Tibial nerve (tissue), 4 donors: ENCODE data around the gene CSNK2A1. TPM values are rescaled to one million over a fixed set of nuclear protein-coding genes. Genes with fewer than 3 reads are reported as not detected.

Source experiments
- DNase-seq, 2 donors: peaks; one replicate each; pipeline ENCODE4 v3.0.0-alpha.2; 2019; ENCODE audit warnings: low spot score in 2 of 2
- H3K27ac ChIP-seq, 4 donors: fragments of 200-600 bp; sonication (generic) in 3 of 4; one replicate each; pipeline ENCODE4 v1.5.1; 2017 to 2019; ENCODE audit warnings: mild to moderate bottlenecking in 1 of 4
- H3K27me3 ChIP-seq, 2 donors: fragments of 200-600 bp; sonication (generic) in 1 of 2; one replicate each; pipeline versions ENCODE4 v1.5.1 to v1.6.0; 2017 to 2019
- H3K36me3 ChIP-seq, 3 donors: fragments of 200-600 bp; sonication (generic); one replicate each; pipeline ENCODE4 v1.5.1; 2018 to 2019
- H3K4me1 ChIP-seq, 4 donors: fragments of 200-600 bp; sonication (generic) in 3 of 4; one replicate each; pipeline ENCODE4 v1.5.1; 2017 to 2019
- H3K4me3 ChIP-seq, 4 donors: fragments of 200-600 bp; sonication (generic) in 3 of 4; one replicate each; pipeline ENCODE4 v1.5.1; 2017 to 2019; ENCODE audit warnings: mild to moderate bottlenecking in 1 of 4, moderate library complexity in 1 of 4
- H3K9me3 ChIP-seq, 4 donors: fragments of 200-600 bp; sonication (generic) in 3 of 4; one replicate each; pipeline ENCODE4 v1.5.1; 2017 to 2019
- CTCF ChIP-seq, 5 experiments: fragments of 200-600 bp in 3 of 5; fragments of 450-650 bp in 2 of 5; sonication (generic) in 3 of 5; IDR thresholded peaks; one replicate each; pipeline ENCODE4 v1.5.1; 2016 to 2019; ENCODE audit warnings: antibody characterized with exemption in 5 of 5, mild to moderate bottlenecking in 3 of 5, moderate library complexity in 2 of 5
- EP300 ChIP-seq, 2 donors: sonication (generic); formaldehyde crosslinking; IDR thresholded peaks; one replicate each; pipeline ENCODE4 v1.6.1; 2017; ENCODE audit warnings: antibody characterized with exemption in 2 of 2, mild to moderate bottlenecking in 1 of 2
- POLR2A ChIP-seq, 2 donors: fragments of 450-650 bp; IDR thresholded peaks; one replicate each; pipeline ENCODE4 v1.6.1; 2017; ENCODE audit warnings: antibody characterized with exemption in 2 of 2, mild to moderate bottlenecking in 2 of 2, moderate library complexity in 2 of 2
- WGBS, 2 donors: methylation state at CpG; one replicate each; pipeline ENCODE4 v1.1.5; 2018; 5-methylcytosine and 5-hydroxymethylcytosine counted together
- total RNA-seq, 4 donors: library from RNA; depleted of rRNA; stranded (reverse); fragments of >200 nt; gene quantifications; one replicate each; pipeline ENCODE4 v1.1.0, GENCODE V29; 2016

The CSNK2A1 gene
- 10 to 100 TPM; 60.7 to 73.0 (median 64.1) TPM for total RNA-seq

GRCh38 chr20:543369-544152, at the start of gene CSNK2A1:
Gene CSNK2A1, minus strand, starts transcription at chr20:543790. Its CDS starts 35,239 bp downstream, at chr20:508551.
- peak; percentile 89 to 92 for DNase-seq
- Histone ChIP-seq H3K9me3 (peaks cover 0 to 15% (median 0%) of the 10 kb centered on the region in 4 donors), H3K4me3 (peak within 1 kb of the TSS; percentile 84 to 98 (median 97)), H3K4me1 (peaks cover 0 to 39% (median 20%) of the 10 kb centered on the region in 4 donors), H3K27ac (peak within 1 kb of the TSS; percentile 79 to 96 (median 91)), H3K36me3 (peaks cover 0 to 6% (median 0%) of the 10 kb centered on the region in 3 donors), H3K27me3 (no peaks in the 10 kb centered on the region)
- TF ChIP-seq POLR2A (IDR thresholded peaks at IDR 0.05) (peak in 1 of 2 donors; percentile 82), CTCF (IDR thresholded peaks at IDR 0.05) (peak in 2 of 5 experiments; percentile 11 to 54), EP300 (IDR thresholded peaks at IDR 0.05) (peak; percentile 80 to 88)
- 0 to 1% methylated on average over 24 to 43 of the region's 44 CpGs for WGBS, 2 donors

GRCh38 chr20:592506-592905, 48.9 kb upstream of the CSNK2A1 start:
- WGBS, 2 donors, result 88 to 89% methylated on average over 7 of the region's 7 CpGs
- Histone ChIP-seq H3K4me1 (peaks cover 0 to 7% (median 0%) of the 10 kb centered on the region in 4 donors), H3K9me3 (no peaks in the 10 kb centered on the region), H3K36me3 (no peaks in the 10 kb centered on the region), H3K27me3 (peaks cover 0 to 8% of the 10 kb centered on the region in 2 donors), H3K4me3 (no peak overlapping the region), H3K27ac (no peak overlapping the region)
- no peak for TF ChIP-seq CTCF (IDR thresholded peaks at IDR 0.05)
- no peak for TF ChIP-seq POLR2A (IDR thresholded peaks at IDR 0.05)
- TF ChIP-seq EP300 (IDR thresholded peaks at IDR 0.05), result no peak
- DNase-seq, result no peak

- H3K4me1 ChIP-seq, result peaks cover 0 to 7% (median 0%) of the 10 kb centered on the region in 4 donors
- no peak for TF ChIP-seq POLR2A (IDR thresholded peaks at IDR 0.05)
- TF ChIP-seq EP300 (IDR thresholded peaks at IDR 0.05), result no peak
- no peak for TF ChIP-seq CTCF (IDR thresholded peaks at IDR 0.05)
- no peak overlapping the region for H3K27ac ChIP-seq
- 81 to 85% methylated on average over 5 of the region's 5 CpGs for WGBS, 2 donors
- H3K27me3 ChIP-seq, result peaks cover 0 to 8% of the 10 kb centered on the region in 2 donors
- H3K36me3 ChIP-seq, result no peaks in the 10 kb centered on the region
- no peaks in the 10 kb centered on the region for H3K9me3 ChIP-seq
- no peak overlapping the region for H3K4me3 ChIP-seq
- DNase-seq, result no peak
Measured at GRCh38 chr20:591941-592340, 48.4 kb upstream of the CSNK2A1 start.

GRCh38 chr20:588932-589672, 45.5 kb upstream of the CSNK2A1 start:
- TF ChIP-seq CTCF (IDR thresholded peaks at IDR 0.05) (no peak), POLR2A (IDR thresholded peaks at IDR 0.05) (no peak), EP300 (IDR thresholded peaks at IDR 0.05) (no peak)
- H3K4me1 ChIP-seq, result no peaks in the 10 kb centered on the region
- H3K9me3 ChIP-seq, result no peaks in the 10 kb centered on the region
- peaks cover 0 to 15% of the 10 kb centered on the region in 2 donors for H3K27me3 ChIP-seq
- H3K4me3 ChIP-seq, result no peak overlapping the region
- H3K27ac ChIP-seq, result no peak overlapping the region
- 63 to 65% methylated on average over 10 of the region's 10 CpGs for WGBS, 2 donors
- no peaks in the 10 kb centered on the region for H3K36me3 ChIP-seq
- no peak for DNase-seq

GRCh38 chr20:588476-588875, 44.9 kb upstream of the CSNK2A1 start:
- Histone ChIP-seq H3K27ac (no peak overlapping the region), H3K9me3 (no peaks in the 10 kb centered on the region), H3K27me3 (peaks cover 0 to 10% of the 10 kb centered on the region in 2 donors), H3K4me1 (no peaks in the 10 kb centered on the region), H3K36me3 (no peaks in the 10 kb centered on the region), H3K4me3 (no peak overlapping the region)
- 42 to 44% methylated on average over 3 of the region's 3 CpGs for WGBS, 2 donors
- no peak for DNase-seq
- TF ChIP-seq EP300 (IDR thresholded peaks at IDR 0.05) (no peak), POLR2A (IDR thresholded peaks at IDR 0.05) (no peak)
